ENCODE data around the gene KRTAP2-2. TPM values are rescaled to one million over a fixed set of nuclear protein-coding genes. Genes with fewer than 3 reads are reported as not detected.
"Not testable (repeated sequence)": the region's sequence is repeated elsewhere in the genome, so short reads cannot be mapped to it uniquely, and the experiment has no call there.

The KRTAP2-2 gene
- total RNA-seq, 1 experiment from 2014 or later, result not detected

- H3K9me3 ChIP-seq (ENCODE audit: low read depth, low read length, poor library complexity, severe bottlenecking), result no peaks in the 10 kb centered on the region
- no peak within 1 kb of the TSS for H3K4me3 ChIP-seq (ENCODE audit: low read depth, low read length, poor library complexity, severe bottlenecking)
- no peak within 1 kb of the TSS for H3K27ac ChIP-seq (ENCODE audit: low read depth, low read length, poor library complexity, severe bottlenecking)
- no peaks in the 10 kb centered on the region for H3K27me3 ChIP-seq (replicated peaks; ENCODE audit: insufficient read depth, low read depth, low read length, poor library complexity)
- intact Hi-C loops (cut with micrococcal nuclease; ENCODE audit: unreplicated experiment), result no loop called here
- CTCF ChIA-PET, result no interaction called here
- H3K4me1 ChIP-seq (ENCODE audit: insufficient read depth, low read length, poor library complexity, severe bottlenecking), result no peaks in the 10 kb centered on the region
- no peak for DNase-seq (ENCODE audit: low spot score)
- BruUV-seq (replicated peaks), result no TSS peak
- no peaks in the 10 kb centered on the region for H3K36me3 ChIP-seq (ENCODE audit: insufficient read depth, low read length, poor library complexity, severe bottlenecking)
- no peak for TF ChIP-seq EZH2 (IDR thresholded peaks at IDR 0.05; ENCODE audit: borderline replicate concordance, low read depth, low read length, poor library complexity, severe bottlenecking)
- TF ChIP-seq, protein P1, sequence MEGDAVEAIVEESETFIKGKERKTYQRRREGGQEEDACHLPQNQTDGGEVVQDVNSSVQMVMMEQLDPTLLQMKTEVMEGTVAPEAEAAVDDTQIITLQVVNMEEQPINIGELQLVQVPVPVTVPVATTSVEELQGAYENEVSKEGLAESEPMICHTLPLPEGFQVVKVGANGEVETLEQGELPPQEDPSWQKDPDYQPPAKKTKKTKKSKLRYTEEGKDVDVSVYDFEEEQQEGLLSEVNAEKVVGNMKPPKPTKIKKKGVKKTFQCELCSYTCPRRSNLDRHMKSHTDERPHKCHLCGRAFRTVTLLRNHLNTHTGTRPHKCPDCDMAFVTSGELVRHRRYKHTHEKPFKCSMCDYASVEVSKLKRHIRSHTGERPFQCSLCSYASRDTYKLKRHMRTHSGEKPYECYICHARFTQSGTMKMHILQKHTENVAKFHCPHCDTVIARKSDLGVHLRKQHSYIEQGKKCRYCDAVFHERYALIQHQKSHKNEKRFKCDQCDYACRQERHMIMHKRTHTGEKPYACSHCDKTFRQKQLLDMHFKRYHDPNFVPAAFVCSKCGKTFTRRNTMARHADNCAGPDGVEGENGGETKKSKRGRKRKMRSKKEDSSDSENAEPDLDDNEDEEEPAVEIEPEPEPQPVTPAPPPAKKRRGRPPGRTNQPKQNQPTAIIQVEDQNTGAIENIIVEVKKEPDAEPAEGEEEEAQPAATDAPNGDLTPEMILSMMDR (conservative IDR thresholded peaks at IDR 0.05; ENCODE audit: low read depth, low read length), result no peak
- POLR2A ChIA-PET (ENCODE audit: low non-redundant PET), result no interaction called here
These were observed 11.0 kb upstream of the KRTAP2-2 start, which contains the start of gene KRTAP2-4 for GRCh38 chr17:41065829-41066624. Gene KRTAP2-4 (minus strand): TSS chr17:41065879. CDS start chr17:41065845, 34 bp downstream.

DNA sequence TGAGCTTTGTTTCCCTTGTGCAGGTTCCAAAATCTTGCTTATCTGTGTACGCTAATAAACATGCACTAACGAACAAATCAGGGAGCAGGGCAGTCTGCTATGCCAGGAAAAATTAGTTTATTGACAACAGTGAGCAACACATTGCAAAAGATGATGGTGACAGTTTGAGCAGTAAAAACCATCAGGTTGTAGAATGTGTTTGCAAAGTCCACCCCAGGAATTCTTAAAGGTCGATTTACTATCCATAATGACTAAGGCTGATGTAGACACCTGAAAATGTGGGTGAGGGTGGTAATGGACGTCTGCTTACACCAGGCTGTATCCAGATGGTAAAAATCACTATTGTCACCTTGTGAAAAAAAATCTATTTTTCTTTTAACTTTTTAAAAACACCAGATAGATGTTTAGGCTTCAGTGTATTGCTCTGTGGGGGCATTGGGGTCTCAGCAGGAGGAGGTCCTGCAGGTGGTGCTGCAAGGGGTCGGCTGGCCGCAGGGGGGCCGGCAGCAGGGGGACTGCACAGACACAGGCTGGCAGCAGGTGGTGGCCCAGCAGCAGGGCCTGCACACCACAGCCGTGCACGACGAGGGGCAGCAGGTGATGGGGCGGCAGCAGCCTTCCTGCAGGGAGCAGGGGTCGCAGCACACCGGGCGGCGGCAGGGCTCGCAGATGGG, 10.1 kb upstream of the KRTAP2-2 start:
- H3K9me3 ChIP-seq (ENCODE audit: low read depth, low read length, poor library complexity, severe bottlenecking); POLR2A ChIA-PET (ENCODE audit: low non-redundant PET); H3K27me3 ChIP-seq (replicated peaks; ENCODE audit: insufficient read depth, low read depth, low read length, poor library complexity); H3K36me3 ChIP-seq (ENCODE audit: insufficient read depth, low read length, poor library complexity, severe bottlenecking); H3K4me3 ChIP-seq (ENCODE audit: low read depth, low read length, poor library complexity, severe bottlenecking); H3K4me1 ChIP-seq (ENCODE audit: insufficient read depth, low read length, poor library complexity, severe bottlenecking); H3K27ac ChIP-seq (ENCODE audit: low read depth, low read length, poor library complexity, severe bottlenecking); BruUV-seq (replicated peaks); CTCF ChIA-PET; intact Hi-C loops (cut with micrococcal nuclease; ENCODE audit: unreplicated experiment); DNase-seq (ENCODE audit: low spot score): not testable (repeated sequence)

- no peak overlapping the region for H3K27ac ChIP-seq (ENCODE audit: low read depth, low read length, poor library complexity, severe bottlenecking)
- no peaks in the 10 kb centered on the region for H3K27me3 ChIP-seq (replicated peaks; ENCODE audit: insufficient read depth, low read depth, low read length, poor library complexity)
- no peaks in the 10 kb centered on the region for H3K9me3 ChIP-seq (ENCODE audit: low read depth, low read length, poor library complexity, severe bottlenecking)
- BruUV-seq (replicated peaks), result no TSS peak
- no peaks in the 10 kb centered on the region for H3K4me1 ChIP-seq (ENCODE audit: insufficient read depth, low read length, poor library complexity, severe bottlenecking)
- ChIA-PET POLR2A (ENCODE audit: low non-redundant PET) (no interaction called here), CTCF (no interaction called here)
- no peak for TF ChIP-seq EZH2 (IDR thresholded peaks at IDR 0.05; ENCODE audit: borderline replicate concordance, low read depth, low read length, poor library complexity, severe bottlenecking)
- TF ChIP-seq, protein P1 (conservative IDR thresholded peaks at IDR 0.05; ENCODE audit: low read depth, low read length), result no peak
- H3K4me3 ChIP-seq (ENCODE audit: low read depth, low read length, poor library complexity, severe bottlenecking), result no peak overlapping the region
- intact Hi-C loops (cut with micrococcal nuclease; ENCODE audit: unreplicated experiment), result no loop called here
- DNase-seq (ENCODE audit: low spot score), result no peak
- no peaks in the 10 kb centered on the region for H3K36me3 ChIP-seq (ENCODE audit: insufficient read depth, low read length, poor library complexity, severe bottlenecking)
These were observed 9.3 kb upstream of the KRTAP2-2 start for GRCh38 chr17:41064301-41064700.
